ENCODE measurements around the gene MOB3B.
"Not testable (repeated sequence)": the region's sequence is repeated elsewhere in the genome, so short reads cannot be mapped to it uniquely, and the experiment has no call there.

The MOB3B gene

DNA sequence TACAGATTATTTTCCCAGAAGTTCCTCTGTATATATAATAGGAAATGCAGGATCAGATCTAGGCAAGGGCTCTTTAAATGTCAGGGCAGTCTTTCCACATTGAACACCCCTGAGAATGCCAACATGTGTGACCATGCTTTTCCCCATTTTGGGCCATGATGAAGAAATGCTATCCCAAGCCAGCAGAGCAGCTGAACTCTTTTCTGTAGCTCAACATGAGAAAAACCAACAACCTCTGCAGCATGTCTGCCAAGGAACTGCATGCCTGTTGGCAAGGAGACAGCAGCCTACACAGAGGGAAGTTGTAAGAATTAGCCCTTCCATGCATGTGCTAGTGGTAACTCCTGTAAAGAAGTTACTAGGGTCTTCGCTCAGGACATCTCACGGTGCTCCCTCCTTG lies 15.1 kb downstream of the MOB3B start:
- DNase-seq = no peak

DNA sequence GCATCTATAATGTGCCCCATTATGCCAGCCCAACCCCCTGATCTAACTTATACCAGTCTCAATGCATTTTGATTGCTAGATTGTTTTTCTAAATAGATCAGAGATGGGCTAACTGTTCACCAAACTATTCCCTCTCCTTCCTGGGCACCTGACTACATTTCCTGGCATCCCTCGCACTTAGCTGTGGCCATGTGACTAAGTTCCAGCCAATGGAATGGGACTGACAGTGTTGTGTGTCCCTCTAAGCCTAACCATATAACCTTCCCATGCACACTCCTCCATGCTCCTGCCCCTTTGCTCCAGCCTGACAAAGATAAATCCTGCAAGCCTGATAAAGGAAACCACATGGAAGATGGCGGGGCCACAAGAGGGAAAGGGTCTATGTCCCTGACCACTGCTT lies 17.8 kb downstream of the MOB3B start:
- DNase-seq = no peak

DNA sequence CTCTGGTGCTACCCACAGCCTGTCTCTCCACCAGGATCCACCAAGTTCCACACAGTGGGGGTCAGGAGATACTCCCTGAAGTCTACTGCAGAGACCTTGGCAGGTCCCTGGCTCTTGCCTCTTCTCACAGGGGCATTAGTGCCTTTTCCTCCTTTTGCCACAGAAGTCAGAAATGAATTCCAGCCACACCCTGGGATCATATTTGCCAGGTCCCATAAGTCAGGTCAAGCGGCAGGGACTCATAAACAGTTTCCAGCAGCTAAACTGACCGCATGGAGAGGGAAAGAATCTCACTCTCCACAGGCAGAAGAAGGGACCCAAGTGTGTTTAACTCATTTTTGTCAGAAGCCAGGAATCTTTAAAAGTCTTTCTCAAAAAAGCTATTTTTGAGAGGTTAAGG lies 18.8 kb downstream of the MOB3B start:
- no peak for DNase-seq

DNA sequence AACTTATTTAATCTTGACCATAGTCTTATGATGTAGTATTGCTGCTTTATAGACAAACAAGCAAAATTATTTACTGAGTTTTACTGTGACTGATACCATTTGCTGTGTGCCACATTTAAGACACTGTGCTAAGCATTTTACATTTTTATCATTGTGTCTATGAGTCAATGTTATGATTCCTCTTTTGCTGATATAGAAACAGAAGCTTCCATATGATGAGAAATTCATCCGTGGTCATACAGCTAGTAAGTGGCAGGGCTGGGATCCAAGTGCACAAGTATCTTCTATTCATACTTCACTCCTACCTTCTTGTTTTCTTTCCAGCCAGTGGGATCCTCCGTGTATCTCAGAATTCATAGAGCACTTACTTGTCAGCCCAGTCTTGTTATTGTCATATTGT lies 22.6 kb downstream of the MOB3B start:
- no peak for DNase-seq

DNA sequence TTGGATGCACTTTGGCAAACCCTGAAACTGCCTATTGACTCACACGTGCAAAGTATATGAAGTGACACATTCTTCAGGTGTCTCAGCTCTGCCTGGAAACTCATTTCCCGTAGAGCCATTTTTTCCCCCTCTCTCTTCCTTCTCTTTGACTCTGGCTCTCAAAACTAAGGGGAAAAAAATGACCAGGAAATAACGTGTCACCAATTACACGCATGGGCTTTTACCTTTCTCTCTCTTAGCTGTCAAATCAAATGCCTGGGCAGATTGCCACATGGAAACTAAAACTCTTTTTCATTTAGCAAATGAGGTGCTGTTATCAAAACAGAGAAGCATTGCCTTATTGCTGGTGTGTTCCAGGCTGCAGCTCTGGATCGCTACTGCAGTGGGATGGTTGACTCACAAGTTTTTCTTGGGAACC lies 23.9 kb downstream of the MOB3B start:
- no peak for DNase-seq

DNA sequence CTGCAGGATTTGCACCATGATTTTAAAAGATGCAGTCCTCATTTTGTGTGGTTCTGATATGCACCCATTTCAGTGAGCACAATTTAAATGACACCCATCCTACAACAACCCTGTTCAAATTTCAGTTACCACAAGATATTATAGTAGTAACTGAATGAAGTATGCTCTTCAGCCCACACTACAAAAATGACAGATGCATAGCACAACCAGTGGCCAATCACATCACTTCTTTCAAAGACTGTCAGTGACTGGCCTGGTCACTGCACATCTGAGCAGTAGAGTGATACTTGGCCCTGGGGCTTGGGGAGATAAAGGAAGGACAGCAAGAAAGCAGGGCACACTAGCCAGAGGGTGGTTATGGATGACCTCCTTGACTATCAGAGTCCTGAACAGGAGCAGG lies 25.4 kb downstream of the MOB3B start:
- DNase-seq = no peak

DNA sequence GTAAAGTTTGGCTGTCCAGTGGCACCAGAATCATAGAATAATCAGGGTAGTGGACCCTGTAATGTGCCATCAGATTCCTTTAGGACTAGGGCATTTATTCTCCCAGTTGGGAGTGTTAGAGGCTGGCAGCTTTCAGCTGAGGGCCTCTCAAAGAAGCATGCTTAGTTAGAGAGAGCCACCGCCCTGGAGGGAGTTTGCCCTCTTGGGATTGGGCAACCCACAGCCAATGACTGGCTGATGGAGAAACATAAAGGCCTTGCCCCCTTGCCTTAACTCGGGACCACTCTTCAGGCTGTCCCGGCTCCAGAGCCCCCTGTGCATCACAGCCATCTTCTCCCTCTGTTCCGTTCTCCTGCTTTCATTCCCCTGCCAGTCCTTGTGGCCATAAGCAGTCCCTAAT lies 26.0 kb downstream of the MOB3B start:
- DNase-seq = no peak

DNA sequence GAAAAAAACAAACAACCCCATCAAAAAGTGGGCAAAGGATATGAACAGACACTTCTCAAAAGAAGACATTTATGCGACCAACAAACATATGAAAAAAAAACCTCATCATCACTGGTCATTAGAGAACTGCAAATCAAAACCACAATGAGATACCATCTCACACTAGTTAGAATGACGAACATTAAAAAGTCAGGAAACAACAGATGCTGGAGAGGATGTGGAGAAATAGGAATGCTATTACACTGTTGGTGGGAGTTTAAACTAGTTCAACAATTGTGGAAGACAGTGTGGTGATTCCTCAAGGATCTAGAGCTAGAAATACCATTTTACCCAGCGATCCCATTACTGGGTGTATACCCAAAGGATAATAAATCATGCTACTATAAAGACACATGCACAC lies 28.7 kb downstream of the MOB3B start:
- DNase-seq = not testable (repeated sequence)

DNA sequence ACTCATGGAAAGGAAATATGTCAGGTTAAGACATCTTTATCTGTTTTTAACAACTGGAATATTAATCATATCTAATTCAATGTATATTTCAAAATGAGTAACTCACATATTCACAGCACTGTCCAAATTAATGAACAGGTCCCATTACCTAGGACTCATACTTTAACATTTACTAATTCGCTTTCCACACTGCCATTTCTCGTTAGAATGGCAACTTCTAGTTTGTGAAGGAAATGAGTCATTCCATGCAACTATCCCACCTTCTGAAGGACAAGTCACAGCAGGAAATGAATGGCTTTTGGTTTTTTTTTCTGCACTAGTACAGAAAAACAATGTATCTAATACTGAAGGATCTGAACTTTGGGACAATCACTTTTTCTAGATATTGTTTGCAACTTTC lies 30.2 kb downstream of the MOB3B start:
- DNase-seq = no peak

DNA sequence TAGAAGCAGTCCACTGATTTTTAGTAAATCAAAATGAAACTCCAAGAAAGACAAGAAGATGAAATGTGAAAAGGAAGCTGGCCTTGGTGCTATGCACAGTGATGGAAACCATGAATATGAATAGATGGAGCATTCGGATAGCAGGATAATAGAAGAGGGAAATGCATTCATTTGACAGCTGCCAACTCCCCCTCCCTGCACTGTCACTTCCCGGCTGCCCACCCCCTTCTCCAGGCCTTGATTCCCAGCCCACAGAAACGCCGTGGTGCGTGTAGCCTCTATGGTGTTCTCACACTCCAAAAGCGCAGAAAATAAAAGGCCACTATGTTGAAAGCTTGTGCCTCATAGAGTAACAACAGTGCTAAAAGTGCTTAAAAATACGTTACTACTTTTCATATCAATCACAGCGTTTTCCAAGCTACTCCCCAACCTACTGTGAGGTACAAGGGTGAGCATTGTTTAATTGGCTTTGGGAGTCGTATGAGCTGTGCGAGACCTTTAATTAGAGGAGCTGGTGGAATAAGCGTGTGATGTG lies 31.7 kb downstream of the MOB3B start:
- no peak for DNase-seq

DNA sequence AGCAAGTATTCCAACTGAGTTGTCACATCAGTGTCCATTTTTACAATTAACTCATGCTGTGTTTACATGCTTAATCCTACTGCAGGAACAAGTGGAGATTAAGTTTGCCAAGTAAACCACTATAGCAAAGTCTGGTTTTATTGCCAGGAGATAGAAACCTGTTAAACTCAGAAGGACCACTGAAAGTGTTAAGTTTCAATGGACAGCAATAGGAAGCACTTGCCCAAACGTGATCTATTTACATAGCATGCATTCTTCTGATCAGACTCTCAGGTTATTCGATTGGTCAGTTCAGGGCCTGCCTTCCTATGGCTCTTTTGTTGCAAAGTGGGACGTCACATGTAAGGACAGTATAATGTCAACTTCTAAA lies 33.5 kb downstream of the MOB3B start:
- no peak for DNase-seq

DNA sequence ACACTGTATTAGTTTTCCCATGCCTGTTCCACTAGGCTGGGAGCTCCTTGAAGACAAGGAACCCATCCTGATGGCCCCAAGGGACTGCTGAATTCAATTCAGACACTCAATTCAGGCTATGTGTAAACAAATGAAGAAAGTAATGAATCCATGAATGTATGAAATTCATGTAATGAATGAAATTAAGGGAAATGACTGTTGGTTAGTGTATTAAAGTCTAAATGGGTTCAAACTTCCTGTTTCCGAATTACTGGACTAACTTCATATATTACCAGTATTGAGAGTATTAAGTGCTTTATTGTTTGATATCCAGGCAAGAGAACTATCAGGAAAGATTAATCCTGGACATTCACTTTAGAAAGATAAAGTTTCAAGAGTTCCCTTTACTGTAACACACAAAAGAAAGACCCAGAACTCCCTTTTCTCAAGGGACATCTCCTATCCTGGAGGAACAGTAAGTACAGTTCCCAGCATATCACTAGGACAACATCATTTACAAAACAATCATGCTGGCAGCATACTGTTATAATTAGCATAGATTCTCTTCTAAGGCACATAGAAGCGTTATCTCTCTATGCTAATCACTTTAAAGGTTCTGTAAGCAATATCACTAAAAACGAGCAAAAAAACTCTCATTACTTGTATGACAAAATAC lies 34.0 kb downstream of the MOB3B start:
- DNase-seq = no peak

DNA sequence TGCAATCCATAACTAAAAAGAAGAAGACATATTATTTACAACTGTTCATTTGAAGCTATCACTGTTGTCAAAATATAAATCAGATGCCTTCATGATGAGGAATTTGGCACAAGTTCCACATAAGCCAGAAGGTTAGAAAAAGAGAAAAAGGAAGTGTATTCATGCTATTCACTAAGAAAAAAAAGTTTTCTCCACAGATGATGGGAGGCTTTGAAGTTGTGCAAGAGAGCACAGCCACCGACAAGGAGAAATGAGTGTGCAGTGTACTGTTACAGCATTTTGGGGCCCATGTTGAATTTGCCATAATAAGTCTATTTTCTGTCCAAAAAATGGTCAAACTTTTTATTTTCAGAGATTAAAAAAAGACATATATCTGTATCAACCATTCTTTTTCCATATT lies 38.5 kb downstream of the MOB3B start:
- DNase-seq = no peak

DNA sequence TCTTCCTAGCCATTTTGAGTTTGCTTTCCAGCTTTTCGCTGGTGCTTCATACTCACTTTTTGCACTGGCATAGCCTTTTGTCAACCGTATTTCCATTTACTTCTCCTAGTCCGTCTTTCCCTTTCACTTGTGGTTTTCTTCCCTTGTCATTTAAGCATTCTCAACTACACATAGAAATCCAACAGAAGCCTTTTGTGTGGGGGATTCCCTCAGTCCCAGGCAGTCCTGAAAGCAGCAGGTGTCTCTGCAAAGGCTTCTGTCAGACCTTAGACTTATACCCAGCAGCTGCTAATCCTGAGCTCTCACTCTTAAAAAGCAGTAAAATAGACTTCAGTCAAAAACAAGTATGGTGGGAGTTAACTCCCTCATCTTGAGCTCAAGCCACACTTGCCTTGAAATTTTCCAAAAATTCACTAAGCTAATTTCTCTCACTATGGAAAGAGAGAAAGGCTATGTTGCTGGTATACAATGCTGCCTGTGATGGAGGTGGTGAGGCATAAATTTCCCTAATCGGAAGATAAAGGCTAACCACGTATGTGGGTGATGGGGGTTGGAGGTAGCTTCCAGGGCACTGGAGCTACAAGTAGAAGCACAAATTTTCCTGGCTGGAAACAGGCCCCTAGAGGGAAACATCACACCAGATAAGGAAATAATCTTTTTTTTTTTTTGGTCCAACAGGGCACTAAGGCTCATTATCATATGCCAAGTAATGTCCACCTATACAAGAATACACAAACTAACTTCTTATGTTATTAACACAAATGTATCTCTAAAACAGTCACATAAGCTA lies 40.3 kb downstream of the MOB3B start:
- no peak for DNase-seq

DNA sequence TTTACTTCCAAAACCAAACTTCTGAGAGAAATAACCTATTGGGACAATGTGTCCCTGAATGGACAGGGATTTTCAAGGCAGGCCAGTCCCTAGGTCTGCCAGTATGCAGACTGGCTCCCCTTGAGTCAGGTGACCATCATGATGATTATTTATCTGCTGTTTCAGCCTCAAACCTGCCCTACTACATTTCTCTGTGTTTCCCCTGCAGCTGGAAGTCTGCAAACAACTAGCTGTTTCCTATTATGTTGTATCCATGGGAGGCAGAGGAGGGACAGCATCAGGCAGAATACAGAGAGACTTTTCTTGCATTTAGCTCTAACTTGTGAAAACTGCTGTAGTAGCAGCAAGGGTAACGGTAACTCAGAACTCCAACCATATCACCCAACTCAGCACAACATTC lies 41.7 kb downstream of the MOB3B start:
- DNase-seq = no peak

DNA sequence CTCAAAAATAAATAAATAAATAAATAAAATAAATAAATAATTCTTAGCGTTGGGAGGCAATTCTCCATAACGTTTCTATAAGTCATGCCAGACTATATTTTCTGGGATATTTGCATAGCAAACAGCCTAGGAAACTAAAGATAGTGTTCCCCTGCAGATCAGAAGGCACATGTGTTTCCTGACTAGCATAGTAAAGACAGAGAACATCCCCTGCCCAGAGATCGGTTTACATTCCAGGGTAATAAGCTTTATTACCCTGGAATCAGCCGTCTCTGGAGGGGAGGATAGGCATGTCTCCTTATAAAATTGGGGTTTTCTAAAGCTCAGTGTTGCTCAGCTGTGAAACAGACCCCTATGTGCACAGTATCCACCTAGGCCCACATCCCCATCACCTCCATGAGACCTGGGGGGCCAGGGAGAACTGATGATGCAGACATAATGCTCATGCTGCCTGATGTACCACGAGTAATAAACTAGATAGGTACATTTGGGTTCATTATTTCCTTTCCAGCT lies 42.4 kb downstream of the MOB3B start:
- no peak for DNase-seq

DNA sequence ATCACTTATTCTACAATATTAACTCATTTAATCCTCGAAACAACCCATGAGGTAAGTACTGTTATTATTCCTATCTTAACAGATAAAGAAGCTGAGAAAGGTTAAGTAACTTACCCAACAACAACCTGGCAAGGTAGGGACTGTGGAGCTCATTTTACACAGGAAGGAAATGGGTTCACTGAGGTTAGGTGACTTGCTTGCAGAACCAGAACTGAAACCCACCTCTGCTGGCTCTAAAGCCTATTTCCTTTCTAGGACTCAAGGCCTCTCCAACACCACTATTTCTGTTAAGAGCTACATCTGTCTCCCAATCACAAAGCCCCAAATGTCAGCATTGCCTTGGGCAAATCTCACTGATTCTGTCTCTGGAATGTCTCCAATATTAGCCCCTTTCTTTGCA lies 44.5 kb downstream of the MOB3B start:
- peak; percentile 4 for DNase-seq

DNA sequence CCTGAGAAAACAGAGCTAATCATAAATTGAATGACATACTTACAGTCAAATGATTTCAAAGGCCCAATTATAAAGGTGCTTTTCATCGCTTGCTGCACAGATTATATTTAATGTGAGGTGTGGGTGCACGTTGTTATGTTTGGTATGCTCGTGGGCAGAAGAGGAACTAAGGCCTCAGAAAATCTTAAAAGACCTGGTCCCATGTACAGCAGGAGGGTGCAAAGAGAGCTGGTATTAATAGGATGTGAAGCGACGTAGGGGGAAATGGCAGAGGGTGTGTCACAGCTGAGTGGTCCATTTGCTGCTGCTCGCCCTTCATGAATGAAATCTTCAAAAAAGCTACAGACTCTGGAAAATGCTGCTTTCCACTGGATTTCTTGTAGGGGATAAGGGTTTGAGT lies 46.0 kb downstream of the MOB3B start:
- DNase-seq = no peak

DNA sequence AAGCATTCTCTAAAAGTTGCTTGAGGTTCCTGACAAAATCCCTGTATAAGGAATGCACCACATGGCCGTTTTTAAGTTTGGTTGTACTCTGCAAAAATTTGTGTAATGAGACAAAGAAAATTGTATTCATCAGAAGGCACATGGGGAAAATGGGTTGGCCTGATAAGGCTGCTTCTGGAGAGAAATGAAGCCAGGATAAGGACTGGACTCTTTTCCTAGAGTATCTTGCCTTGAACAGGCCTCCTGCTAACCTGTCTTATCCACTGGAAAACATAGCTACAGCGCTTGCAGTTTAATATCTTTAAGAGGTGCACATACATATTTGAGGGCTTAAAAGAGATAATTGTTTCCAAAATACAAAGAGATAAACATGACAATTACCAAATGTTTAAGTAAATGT lies 46.9 kb downstream of the MOB3B start:
- DNase-seq = no peak

DNA sequence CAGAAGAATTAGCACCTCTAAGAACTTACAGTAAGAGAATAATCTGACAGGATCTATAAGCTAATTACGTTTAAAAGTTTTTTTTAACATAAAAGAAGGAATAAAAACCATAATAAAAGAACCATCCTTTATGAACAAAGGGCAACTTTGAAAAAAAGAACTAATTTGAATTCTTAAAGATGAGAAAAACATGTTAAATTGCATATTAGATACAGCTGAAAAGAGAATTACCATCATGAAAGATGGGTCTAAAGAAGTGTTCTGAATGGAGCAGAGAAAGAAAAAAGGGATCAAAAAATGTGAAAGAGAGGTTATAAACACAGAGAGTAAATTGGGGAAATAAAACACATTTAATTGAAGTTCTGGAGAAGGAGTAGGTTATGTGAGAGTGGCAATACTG lies 51.3 kb downstream of the MOB3B start:
- no peak for DNase-seq

DNA sequence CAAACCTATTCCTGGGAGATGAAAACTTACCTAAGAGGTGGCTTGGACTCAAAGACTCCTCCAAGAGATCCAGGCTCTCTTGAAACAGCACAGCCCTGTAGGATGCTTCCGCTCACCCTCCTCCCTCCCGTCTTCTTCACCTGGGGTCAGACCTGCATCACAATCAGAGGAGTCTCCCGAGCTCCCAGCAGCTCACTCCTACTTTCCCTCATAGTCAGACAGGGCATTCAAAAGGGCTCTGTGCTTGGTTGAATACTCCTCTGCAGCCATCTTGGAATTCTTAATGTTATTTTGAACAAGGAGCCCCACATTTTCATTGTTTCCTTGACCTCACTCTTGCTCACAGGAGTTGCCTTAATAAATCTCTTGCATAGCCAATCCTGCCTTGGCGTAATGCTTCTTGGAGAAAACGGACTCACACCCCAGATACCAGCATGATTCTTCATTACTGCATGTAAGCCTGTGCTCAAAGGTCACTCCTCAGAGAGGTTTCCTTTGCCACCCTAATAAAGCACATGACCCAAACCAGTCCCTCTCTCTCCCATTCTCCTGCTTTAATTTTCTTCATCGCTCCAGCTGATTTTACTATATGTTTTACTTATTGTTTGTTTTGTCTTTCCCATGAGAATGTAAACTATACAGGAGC lies 52.6 kb downstream of the MOB3B start:
- DNase-seq = no peak

DNA sequence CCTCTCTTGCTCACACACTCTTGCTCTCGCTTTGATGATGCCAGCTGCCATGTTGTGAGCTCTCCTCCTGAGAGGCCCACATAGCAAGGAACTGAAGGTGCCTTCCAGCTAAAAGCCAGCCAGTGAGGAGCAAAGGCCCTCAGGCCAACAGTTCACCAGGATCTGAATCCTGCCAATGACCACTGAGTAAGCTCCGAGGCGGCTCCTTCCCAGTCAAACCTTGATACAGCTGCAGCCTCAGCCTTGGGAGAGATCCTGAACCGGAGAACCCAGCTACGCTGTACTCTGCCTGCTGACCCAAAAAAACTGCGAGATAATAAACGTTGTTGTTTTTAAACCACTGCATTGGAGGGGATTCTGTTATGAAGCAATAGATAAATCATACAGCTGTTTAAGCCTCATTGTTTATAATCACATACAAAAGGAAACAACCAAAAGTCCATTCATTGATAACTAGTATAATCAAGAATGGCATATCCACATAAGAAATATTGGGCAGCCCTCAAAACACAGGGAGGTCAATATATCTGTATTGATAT lies 54.5 kb downstream of the MOB3B start:
- no peak for DNase-seq

DNA sequence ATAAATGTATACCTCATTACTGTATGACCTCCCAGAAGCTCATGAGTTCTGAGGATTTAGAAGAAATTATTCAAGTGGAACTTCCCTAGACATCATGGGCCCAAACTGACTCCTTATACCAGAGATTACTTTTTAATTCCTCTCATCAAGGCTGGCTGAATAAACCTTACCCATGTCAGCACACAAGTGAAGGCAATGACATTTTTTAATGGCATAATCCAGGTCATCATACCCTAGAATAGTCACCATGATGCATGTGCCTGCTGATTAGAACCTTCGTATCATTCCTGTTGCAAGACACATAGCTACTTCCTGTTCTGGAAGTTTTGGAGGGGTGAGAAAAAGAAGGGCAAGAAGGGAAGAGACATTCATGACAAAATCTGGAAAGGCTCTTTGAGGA lies 55.3 kb downstream of the MOB3B start:
- no peak for DNase-seq

DNA sequence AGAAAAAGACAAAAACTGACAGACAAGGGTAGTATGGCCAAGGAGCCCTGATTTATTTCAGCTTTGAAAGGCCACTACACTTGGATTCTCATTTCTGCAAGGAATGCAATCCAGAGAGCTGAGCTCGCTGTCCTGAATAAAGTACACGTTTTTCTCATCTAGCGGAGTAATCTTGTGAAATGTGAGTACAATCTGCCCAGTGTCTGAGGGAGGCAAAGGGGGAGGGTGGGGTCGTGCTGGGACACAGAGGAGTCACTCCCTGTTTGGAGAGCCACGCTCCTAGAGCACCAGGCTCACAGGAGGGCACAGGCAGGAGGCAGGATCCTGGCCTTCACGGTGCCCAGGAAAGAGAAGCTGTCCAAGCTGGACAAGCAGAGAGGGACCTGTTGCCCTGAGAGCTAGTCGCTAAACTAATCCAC lies 56.5 kb downstream of the MOB3B start:
- no peak for DNase-seq

Measured in CD4-positive, alpha-beta T cell treated with Interleukin-21 for 1 hour (primary cell).